SU-DHL-6 (cell line): Measurements from ENCODE around the gene KCNK4.

Experiments used
- CTCF ChIP-seq: fragments of 200-600 bp; sonication (generic); IDR thresholded peaks from one replicate; pipeline ENCODE4 v1.5.1; 2017; ENCODE audit warnings: antibody characterized with exemption, mild to moderate bottlenecking, low read length, moderate library complexity; ENCODE audit not compliant: insufficient read depth, poor library complexity, severe bottlenecking
- EZH2phosphoT487 ChIP-seq: fragments of 200-600 bp; sonication (generic), shearing (Covaris generic); conservative IDR thresholded peaks from 2 replicates; pipeline ENCODE4 v1.6.1; 2018; ENCODE audit warnings: mild to moderate bottlenecking, antibody characterized with exemption, low read length, moderate library complexity, mixed read lengths

GRCh38 chr11:64275841-64276240, 15.3 kb upstream of the KCNK4 start:
- no peak for TF ChIP-seq CTCF
- no peak for TF ChIP-seq EZH2phosphoT487
